GM03348 (cell line): ENCODE results near the gene CAVIN2.
"Not testable (repeated sequence)": the region's sequence is repeated elsewhere in the genome, so short reads cannot be mapped to it uniquely, and the experiment has no call there.

ENCODE experiments used
- DNase-seq: peaks from one replicate; pipeline ENCODE4 v3.0.0; 2012; ENCODE audit warnings: low spot score

Gene CAVIN2

DNA sequence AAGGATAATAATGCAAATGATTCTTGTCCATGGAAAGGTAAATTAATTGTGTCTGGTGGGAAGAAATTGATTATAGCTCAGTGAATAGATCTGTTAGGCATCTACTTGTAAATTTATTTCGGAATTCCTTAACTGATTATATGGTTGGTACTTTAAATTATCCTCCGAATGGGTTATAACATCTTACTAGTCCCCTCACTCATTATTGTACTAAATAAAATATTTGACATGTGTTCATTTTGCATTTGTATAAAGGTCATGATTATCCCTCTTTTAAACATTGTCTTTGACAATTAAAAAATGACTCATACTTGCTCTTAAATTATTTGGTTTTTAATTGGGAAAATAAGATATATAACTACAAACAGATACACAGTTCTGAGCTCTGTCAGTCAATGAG, 47.4 kb downstream of the CAVIN2 start:
- DNase-seq, result no peak

DNA sequence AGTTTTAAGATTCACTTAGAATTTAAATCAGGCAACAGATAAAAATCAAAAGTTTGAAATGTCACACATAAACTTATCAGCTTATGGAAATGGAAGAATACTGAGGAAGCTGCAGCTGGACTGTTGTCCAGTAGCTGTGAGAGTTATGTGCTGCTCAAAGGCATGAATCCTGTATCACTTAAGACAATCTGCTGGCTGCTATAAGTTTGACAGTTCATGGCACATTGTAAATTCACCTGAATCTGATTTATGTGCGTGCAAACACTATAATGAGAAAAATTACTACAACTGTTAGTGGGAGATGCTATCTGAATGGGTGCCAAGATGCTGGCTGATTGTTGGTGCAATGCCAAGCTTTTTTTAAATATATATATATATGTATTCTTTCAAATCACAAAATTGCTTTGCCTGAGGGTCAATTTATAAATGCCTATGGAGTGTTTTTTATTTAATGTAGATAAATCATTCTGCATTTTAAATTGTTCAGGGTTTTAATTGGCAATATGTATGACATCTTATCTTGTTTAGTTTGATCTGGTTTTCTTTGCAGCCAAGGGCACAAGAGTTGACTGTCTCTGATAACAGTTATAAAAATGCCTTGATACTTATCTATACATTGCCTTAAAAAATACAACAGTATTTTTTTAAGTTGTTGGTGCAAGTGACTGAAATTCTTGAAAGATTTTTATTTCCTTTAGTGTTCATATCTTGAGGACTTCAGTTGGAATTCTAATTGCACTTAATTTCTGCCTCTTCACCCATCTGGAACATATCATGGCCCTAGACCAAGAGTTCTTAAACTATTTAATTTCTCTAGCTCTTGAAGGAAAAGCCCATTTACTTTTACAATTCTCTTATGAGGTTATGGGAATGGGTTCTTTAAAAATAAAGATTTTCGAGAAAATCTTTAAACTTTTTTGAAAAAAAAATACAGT, 48.7 kb downstream of the CAVIN2 start:
- DNase-seq, result no peak

DNA sequence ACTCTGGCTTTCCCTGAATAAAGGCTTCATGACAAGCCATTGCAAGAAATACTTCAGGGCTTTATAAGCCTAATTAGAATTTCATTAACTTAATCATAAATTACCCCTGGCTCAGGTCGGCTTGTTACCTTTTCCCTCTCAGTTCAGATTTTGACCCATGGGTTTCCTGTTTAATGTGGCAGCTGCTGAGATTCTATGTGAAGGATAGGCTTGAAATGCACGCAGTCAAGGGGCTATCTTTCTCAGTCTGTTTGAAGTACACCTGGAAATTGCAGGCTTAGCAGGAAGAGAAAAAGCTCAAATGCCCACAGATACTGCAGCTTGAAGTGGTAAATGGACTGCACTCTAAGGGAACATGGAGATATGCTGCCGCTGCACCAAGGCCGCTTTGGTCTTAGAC, 49.4 kb downstream of the CAVIN2 start:
- no peak for DNase-seq

DNA sequence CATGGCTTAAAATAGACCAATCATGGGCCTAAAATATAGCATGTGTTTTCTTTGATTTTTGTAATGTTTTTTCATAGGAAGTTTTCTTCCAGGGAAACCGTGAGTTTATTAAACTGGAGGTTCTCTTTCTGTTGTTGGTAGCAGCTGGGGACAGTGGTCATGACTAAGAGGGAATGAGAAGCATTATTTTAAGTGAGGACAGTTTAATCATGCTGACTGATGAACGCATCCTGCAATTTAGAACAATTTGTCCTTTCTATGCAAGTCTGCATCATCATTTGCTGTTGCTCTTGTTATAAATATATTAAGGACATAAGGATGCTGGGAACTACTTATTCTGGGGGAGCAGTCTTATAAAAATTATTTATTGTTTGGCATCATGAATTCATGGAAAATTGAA, 51.2 kb downstream of the CAVIN2 start:
- no peak for DNase-seq

DNA sequence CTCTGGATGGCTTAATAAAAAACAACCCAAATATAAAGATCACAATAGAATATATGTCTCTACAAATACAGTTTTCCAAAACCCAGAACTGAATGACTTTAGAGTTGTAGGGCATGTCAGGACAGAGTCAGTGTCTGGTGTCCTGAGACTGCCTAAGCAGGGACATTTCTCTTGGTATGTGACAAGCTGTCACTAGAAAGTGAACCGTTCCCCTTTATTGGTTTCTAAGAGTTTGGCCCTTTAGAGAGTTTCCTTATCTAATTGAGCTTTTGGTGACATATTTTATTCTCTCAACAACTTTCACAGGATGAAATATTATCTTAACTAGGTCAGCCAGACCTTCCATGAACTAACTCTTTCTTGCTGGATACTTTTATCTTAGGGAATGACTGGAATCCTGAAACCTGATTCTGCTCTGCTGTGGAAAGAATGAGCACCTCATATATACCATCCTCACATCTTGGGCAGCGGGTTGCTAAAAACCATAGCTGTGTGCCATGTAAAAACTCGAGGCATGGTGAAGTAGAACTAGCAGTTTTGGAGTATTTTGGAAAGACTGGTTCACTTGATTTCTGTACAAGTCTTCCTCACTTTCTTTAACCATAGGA, 54.8 kb downstream of the CAVIN2 start:
- no peak for DNase-seq

DNA sequence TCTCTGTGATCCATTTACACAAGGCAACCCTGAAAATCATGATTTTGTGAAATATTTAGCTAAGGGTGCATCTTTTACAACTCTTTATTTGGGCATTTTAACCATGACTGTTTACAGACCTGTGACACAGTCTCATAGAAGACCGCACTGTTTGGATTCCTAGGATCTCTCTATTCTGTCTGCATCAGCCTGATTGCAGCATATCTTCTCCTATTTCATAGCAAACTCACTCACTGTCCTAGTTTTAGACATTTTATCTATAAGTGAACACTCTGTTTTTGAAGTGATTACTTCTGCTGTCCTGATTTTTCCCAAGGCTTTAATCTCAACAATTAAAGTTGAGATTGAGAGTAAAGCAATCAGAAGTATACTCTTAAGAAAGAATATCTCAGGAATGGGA, 56.2 kb downstream of the CAVIN2 start:
- DNase-seq, result no peak

DNA sequence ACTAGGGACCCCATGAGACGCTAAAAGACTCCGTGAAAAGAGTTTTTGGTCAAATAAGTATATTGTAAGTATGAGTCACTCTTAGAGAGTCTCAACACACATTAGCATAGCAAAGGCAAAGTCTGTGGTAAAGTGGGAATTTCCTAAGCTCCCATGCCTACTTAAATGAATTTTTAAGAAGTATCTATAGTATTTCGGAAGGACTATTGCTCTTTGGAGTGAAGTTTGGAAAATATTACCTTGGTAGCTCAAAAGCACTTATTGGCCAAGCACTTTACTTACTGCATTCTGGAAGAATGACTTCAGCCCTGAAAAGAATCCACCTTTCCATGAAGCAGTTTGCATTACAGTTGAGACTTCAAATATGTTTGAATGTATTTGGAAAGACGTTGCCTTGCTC, 57.1 kb downstream of the CAVIN2 start:
- DNase-seq, result no peak

DNA sequence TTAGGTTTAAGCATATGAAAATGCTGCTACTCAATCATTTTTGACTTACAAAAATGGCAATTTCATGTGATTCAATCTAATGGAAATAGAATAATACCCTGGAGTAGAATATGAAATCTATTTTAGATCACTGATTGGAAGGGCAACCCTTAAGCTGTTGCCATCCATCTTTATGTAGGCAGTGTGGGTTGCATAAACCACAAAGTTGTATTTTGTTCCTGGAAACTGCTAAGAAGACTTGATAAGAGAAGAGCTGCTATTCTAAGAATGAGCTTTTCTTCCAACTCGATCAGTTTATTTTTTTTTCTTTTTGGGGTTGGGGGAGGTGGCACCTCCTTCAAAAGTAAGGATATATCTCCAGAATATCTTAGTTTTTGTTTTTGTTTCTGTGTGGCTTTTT, 60.2 kb downstream of the CAVIN2 start:
- no peak for DNase-seq

DNA sequence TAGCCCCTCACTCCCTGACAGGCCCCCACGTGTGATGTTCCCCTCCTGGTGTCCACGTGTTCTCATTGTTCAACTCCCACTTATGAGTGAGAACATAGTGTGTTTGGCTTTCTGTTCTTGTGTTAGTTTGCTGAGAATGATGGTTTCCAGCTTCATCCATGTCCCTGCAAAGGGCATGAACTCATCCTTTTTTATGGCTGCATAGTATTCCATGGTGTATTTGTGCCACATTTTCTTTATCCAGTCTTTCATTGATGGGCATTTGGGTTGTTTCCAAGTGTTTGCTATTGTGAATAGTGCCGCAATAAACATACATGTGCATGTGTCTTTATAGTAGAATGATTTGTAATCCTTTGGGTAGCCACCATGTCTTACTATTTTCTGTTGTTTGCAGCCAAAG, 61.2 kb downstream of the CAVIN2 start:
- DNase-seq, result not testable (repeated sequence)
